NCI-H1930 (cell line): ENCODE measurements around the gene EVI5L.
"Not testable (repeated sequence)": the region's sequence is repeated elsewhere in the genome, so short reads cannot be mapped to it uniquely, and the experiment has no call there.

Source experiments
- DNase-seq, 2 experiments: peaks; one replicate each; lab custom pipeline; 2025; lab: John Stamatoyannopoulos, UW

Gene EVI5L

DNA sequence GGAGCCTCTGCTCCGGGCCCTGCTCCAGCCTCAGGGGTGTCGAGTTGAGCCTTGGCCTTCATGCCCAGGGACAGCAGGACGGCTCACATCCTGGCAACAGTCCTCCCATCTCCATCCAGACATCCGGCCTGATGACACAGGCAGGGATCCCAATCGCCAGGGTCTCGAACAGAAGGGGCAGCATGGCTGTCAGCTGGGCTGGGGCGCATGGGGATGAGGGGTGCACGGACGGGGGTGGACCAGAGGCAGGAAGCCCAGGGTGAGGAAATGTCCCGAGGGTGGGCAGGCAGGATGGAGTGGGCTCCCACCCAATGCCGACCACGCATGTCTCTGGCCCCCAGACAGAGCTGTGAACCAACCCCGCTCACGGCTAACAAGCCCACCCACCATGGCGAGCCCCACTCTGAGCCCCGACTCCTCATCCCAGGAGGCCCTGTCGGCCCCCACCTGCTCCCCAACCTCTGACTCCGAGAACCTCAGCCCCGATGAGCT lies 16.2 kb downstream of the EVI5L start:
- no peak for DNase-seq

DNA sequence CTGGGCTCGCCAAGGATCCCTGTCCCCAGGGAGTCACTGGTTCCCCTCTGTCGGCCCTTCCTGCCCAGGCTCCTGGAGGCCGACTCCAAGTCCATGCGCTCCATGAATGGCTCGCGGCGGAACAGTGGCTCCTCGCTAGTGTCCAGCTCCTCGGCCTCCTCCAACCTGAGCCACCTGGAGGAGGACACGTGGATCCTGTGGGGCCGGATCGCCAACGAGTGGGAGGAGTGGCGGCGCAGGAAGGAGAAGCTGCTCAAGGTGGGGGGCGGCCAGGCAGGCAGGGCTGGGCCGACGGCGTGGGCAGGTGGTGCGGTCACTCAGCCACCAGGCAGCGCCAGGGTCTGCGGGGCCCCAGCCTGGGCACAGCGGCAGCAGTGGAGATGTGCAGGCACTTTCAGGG lies 17.6 kb downstream of the EVI5L start:
- no peak for DNase-seq

DNA sequence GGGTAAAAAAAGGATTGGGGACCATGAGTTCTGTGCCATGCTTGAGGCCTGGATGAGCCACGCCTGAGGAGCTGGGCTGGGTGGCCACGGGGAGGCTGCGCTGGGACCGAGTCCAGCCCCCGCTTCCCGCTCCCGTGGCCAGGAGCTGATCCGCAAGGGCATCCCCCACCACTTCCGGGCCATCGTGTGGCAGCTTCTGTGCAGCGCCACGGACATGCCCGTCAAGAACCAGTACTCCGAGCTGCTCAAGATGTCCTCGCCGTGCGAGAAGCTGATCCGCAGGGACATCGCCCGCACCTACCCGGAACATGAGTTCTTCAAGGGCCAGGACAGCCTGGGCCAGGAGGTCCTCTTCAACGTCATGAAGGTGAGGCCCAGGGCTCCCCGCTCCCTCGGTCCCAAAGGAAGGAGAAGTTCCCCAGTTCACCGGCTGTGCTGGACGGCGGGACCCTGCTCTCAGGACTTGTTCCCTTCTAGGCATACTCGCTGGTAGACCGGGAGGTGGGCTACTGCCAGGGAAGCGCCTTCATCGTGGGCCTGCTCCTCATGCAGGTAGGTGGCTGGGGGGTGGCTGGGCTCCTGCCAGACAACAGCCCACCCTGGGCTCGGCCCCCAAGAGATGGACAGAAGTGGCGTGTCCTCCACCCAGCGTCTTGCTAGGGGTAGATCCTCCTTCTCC lies 18.9 kb downstream of the EVI5L start:
- no peak for DNase-seq

DNA sequence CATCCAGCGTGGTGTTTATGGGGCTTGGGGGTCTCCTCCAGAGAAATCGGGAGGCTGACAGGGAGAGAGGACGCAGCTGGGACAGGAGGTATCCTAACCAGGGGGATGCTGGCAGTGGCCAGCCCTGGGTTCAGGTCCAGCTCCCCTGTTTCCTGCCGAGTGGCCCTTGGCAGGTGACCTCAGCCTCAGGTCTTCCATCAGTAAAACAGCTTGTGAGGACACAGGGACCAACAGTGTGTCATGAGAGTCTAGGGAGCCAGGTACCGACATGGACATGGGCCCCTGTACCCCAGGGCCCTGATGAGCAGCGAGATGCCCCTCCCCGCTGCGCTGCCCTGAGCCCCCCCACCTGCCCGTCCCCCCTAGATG lies 19.6 kb downstream of the EVI5L start:
- no peak for DNase-seq

DNA sequence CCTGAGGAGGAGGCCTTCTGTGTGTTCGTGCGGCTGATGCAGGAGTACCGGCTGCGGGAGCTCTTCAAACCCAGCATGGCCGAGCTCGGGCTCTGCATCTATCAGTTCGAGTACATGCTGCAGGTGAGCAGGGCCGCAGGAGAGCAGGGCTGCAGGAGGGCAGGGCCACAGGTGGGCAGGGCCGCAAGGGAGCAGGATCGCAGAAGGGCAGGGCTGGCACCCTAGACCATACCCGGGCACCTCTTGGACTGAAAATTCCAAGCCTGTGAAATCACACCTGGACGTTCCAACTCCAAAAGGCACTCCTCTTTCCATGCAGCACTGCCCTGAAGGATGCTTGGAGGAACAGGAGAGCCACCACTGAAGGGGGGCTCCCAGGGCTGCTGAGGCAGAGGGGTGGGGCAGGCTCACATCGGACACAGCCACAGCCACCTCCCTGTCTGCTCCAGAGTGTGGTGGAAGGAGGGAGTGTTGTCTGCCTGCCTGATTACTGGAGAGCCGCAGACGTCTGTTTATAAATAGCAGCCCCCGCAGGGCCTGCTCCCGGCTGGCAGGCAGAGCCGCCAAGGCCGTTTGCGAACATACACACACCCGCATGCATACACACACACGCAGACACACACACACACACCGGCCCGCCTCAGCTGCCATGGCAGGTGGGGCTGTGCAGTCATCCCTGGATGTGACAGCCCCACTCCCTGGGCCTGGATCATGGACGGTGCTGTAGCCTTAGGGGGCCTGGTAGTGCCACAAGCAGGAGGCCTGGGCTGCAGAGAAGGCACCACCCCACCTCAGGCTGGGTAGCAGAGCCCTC lies 20.2 kb downstream of the EVI5L start:
- no peak for DNase-seq

DNA sequence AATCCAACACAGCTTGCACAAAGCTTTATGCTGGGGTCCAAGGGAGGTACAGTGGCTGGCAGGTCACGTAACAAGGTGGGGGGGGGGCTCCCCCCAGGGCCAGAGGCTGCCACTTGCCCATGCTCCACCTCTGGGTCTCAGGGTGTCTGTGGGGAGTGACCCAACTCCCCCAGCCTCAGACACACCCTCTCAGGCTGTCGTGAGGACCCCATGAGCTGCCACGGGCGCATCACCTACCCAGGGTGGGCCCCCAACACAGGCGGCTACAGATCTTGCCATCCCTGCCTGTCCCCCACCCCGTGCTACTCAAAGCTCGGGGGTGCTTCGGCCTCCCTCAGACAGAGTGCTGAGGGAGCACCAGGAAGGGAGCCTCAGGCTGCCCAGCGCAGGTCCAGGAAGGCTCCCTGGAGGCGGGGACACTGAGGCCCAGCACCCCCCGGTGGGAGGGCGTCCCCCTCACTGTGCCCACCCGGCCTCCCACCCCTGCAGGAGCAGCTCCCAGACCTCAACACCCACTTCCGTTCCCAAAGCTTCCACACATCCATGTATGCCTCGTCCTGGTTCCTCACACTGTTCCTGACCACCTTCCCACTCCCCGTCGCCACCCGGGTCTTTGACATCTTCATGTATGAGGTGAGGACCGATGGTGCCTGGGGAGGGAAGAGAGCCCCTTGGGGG lies 21.1 kb downstream of the EVI5L start:
- no peak for DNase-seq

DNA sequence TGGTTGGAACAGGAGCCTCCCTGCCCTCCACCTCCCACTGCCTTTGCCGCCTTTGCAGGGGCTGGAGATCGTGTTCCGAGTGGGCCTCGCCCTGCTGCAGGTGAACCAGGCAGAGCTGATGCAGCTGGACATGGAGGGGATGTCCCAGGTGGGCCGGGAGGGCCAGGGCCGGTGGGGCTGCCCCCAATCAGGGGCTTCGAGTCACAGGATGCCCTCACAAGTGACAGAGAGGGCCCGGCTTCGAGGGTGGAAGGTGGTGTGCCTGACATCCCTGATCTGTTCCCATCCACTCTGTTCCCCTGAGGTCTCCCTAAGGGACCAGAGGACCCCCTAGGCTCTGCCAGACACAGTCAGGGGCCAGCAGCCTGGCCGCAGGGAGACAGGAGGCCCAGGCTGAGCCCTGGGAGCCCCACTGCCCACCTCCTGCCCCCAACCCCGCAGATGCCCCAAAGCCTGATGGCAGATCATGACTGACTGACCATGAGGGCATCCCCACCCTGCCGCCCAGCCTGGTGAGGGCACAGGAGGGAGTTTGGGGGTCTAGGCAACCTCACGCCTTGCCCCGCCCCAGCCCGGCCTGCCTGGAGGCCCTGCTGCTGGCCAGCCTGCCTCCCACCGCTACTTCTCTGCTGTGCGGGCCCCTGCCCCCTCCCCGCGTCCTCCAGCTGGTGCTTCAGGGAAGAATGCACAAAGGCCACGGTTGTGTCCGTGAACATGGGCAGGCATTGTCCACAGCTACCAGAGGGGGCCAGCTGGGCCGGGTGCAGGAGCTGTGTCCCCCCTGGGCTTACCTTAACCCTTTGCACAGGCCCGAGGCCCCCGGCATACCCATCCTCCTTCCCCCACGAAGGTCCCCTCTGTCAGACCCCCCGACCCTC lies 21.8 kb downstream of the EVI5L start:
- no peak for DNase-seq

DNA sequence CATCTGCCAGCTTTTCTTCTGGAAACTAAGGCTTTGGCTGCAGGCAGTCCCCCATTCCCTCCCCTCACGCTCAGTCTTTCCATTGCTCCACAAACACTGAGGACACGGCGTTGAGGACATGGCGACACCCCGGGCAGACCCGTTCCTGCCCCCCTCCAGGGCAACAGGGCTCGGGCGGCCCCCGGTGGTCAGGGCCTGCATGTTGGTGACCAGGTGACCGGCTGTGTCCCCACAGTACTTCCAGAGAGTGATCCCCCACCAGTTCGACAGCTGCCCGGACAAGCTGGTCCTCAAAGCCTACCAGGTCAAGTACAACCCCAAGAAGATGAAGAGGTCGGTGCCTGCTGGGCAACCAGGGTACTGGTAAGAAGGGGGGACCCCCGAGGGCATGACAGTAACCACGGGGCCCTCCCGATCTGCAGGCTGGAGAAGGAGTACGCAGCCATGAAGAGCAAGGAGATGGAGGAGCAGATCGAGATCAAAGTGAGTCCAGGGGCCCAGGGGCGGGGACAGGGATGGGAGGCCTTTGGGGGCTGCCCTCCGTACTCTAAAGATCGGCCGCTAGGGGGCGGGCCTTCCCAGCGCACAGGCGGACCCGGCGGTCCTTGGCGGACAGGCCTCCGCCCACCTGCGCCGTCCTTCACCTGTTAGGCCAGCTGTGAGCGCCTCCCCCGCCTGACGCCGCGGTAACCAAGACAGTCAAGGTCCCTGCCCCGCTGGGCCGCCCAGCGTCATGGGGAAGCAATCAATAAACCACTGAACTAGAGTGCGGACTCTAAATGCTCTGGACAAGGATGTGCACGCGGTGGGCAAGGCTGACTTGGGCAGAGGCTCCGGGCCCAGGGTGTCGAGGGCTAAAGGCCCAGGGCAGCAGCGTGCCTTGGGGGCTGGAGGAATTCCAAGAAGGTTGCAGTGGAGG lies 23.1 kb downstream of the EVI5L start:
- peak; percentile 64 to 73 for DNase-seq

DNA sequence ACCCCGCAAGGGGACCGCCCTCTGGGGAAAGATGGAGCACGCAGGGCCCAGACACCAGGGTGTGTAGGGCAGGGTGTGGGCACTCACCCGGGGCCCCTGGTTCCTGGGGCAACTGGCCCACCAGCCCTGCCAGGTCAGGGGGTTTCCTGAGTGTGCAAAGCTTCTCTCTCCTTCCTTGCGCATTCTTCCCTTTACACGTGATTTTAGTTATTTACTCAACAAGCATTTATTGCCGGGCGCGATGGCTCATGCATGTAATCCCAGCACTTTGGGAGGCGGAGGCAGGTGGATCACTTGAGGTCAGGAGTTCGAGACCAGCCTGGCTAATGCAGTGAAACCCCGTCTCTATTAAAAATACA lies 23.7 kb downstream of the EVI5L start:
- no peak for DNase-seq

DNA sequence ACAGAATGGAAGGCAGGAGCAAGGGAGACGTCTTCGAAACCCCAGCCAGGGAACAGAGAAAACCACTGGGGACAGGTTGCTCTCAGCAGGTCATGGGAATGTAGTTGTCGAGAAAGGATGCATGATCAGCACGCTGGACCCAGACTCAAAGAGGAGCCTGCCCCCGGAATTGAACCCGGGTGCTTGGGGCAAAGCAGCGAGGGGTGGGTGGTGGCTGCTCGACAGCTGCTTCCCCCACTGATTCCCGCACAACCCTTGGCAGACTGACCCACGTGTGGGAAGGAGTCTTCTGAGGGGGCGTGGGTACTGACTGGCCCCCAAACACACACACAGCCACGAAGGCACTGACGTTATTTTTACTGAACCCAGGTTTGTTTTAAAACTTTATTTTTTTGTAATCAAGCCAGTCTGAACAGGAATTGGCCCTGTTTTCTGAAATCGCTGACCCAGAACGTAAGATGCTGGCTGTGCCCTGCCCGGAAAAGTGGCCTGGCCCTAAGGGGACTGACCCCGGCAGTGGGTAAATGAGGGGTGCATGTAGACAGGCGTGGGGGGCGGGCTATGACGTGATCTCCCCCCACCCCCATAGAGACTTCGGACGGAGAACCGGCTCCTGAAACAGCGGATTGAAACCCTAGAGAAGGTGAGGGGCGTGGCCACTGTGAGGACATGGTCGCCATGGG lies 25.5 kb downstream of the EVI5L start:
- no peak for DNase-seq

DNA sequence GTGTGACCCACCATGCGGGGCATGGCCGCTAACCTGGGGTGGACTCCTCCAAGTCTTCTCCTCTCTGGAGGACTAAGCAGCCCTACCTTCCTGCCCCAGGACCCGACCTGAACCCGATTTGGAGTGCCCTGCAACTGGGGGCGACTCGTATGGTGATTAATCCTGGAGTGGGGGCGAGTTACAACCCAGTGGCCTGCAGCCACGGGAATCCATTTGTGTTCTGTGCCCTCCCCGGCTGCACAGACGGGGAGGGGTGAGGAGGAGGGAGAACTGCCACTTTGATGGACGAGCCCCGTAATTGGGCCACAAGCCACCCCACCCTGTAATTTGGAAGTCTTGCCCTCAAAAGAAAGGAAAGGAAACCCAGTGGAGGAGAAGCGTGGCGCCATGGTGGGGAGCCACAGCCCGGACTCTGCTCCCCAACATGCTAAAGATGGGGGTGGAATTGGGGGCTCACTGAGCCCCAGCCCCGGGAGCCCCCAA lies 26.1 kb downstream of the EVI5L start:
- no peak for DNase-seq

DNA sequence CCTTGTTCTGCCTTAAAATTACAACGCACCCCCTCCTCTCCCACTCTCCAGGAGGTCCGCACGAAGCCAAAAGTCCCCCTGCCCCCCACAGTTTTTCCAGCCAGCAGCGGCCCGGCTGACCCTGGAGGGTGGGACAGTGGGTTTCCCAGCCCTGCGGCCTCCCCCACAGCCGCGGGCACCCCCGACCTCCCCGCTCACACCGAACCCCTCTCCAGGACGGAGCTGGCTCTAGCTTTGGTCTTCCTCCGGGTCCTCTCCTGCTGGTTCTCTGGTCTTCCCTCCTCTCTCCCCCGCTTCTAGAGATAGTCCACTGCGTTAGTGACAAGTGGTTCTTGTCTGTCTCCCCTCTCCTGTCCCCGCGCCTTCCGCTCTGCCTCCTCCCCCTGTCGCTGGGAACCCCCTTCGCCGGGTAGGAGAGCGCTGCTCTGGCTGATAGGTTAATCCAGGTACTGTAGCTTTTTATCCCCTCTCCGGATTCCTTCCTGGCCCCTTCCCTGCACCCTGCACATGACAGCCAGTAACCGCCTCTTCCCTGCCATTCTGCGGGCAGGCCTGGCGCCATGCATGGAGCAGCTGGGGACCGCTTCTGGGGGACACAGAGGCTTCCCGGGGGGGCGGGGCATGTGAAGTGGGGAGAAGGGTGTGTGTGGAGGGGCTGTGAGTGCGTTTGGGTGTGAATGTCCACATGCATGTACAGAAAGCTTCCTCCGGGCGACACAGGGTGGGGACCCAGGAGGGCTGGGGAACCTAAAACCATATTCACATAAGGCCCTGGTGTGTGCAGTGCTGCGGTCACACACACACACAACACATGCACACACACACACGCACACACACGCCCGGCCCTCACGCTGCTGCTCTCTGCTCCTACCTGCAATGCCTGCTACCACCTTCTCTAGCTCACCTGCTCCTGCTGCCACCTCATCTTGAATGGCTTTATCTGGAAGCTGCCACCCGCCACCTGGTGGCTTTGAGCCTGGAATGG lies 27.0 kb downstream of the EVI5L start:
- no peak for DNase-seq

DNA sequence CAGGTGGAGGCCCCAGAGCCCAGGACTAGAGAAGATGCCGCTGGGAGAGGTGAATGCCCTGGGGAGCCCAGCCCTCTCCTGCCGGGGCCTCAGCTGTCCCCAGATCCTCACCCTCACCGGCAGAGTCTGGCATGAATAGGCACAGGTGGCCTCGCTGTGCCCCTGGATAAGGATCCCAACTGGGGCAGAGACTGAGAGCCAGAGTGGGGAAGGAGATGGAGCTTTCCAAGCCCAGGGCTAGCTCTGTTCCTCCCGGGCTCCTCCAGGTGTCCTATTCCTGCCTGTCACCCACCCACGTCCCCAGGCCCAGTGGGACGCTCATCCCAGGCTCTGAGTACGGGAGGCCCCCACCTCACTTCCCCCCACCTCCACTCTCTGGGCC lies 27.7 kb downstream of the EVI5L start:
- no peak for DNase-seq

DNA sequence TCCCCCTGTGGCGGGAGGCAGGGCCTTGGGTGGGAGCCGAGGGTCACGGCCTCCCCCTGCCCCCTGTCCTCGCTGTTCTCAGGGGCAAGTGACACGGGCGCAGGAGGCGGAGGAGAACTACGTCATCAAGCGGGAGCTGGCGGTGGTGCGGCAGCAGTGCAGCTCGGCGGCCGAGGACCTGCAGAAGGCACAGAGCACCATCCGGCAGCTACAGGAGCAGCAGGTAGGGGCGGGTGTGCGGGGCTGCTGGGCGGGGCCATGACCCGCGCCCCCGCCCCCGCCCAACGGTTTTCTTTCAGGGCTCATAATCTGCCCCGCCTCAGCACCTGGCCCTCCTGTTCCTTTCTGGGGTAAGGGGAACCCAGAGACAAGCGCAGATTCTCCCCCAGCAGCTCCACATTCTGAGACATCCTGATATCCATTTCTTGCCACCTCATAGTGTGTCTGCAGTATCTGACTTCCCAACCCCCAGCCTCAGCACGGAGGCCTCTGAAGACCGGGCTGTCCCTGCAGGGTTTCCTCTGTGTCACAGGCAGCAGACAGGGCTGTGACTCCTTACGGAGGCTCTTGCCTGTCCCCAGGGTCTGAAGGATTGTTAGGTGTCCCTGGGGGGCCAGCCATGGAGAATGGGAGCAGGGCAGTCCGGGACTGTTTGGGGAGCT lies 28.2 kb downstream of the EVI5L start:
- peak in 1 of 2 experiments; percentile 12 for DNase-seq

DNA sequence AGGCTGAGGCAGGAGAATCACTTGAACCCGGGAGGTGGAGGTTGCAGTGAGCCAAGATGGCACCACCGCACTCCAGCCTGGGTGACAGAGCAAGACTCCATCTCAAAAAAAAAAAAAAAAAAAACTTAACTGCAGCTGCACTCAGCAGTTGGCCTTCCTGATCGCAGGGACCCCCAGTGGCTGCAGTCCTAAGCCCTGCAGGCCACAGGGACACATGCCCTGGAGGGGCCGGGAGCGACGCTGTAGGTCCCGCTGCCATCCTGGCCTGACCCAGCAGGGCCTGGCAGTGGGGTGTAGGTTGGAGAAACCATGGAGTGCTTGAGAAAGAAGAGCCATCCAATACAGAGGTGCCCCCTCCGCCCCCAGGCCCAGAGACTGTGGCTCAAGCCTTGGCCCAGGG lies 29.1 kb downstream of the EVI5L start:
- DNase-seq = not testable (repeated sequence)

DNA sequence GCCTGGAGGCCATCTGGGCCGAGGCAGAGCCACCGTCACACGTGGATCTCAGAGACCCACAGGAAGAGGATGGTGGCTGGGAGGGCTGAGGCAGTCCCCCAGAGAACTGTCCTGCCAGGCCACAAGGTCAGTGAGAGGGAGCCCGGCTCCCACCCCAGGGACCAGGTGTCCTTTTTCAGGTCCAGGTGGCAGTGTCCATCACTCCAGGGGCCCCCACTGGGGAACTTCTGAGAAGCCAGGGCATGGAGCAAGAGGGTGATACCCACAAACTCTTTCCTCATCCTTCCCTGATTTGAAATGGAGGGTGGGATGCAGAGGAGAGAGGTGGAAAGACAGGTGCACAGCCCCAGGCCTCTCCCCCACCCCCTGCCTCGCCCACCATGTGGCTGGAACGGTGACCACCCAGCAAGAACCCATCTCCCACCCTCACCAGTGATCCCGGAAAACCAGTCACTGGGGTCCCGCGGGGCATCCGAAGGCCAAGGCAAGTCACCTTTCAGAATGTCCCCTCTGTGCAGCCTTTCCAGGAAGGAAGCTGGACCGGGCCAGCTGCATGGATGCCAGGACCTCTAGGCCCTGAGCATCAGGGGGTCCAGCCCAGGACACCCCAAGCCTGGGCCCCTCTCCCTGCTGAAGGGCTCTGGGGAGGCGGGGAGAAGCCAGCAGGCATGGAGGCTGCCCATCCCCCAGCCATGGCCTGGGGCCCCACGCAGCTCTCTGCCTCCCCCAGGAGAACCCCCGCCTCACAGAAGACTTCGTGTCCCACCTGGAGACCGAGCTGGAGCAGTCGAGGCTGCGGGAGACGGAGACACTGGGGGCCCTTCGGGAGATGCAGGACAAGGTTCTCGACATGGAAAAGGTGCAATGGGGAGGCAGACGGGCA lies 30.1 kb downstream of the EVI5L start:
- DNase-seq = no peak
